IMR-90 (cell line): ENCODE measurements around the gene ZNF550. TPM values are rescaled to one million over a fixed set of nuclear protein-coding genes. Genes with fewer than 3 reads are reported as not detected.
A peak's percentile ranks its signal among the peaks of the same experiment; 100 is the strongest.

Experiments
- ATAC-seq: fragments of 200-7000 bp; cut with Tn5 transposase; 2 replicates; pipeline ENCODE4 v1.9.1; 2020; ENCODE audit warnings: low read depth, mild to moderate bottlenecking, moderate library complexity
- BruUV-seq: library from RNA; stranded (reverse); fragments of 400-500 nt; replicated peaks from 2 replicates; lab custom pipeline; 2021; lab: Mats Ljungman, UMichigan
- CTCF ChIA-PET: fragments of 300-600 bp; formaldehyde crosslinking; extraction: SDS; loops from one replicate; lab custom pipeline; 2021; ENCODE audit warnings: antibody characterized with exemption; lab: Yijun Ruan, JAX
- POLR2A ChIA-PET: fragments of 300-600 bp; sonication (Branson Sonifier 250); formaldehyde crosslinking; loops from one replicate; lab custom pipeline; 2022; ENCODE audit warnings: antibody characterized with exemption; ENCODE audit not compliant: unreplicated experiment; lab: Charles Lee
- DNase-seq: peaks from one replicate; pipeline ENCODE4 v3.0.0; 2013
- H2AFZ ChIP-seq: replicated peaks from 2 replicates; pipeline ENCODE3; 2013; ENCODE audit warnings: low read length, mild to moderate bottlenecking; ENCODE audit not compliant: poor library complexity
- H2AK5ac ChIP-seq: 2 replicates; pipeline ENCODE4 v1.6.1; 2013; ENCODE audit warnings: low read depth, low read length, inconsistent platforms
- H2AK9ac ChIP-seq: replicated peaks from 2 replicates; pipeline ENCODE3; 2013; ENCODE audit warnings: mild to moderate bottlenecking, low read depth, low read length, moderate library complexity; ENCODE audit not compliant: poor library complexity
- H2BK120ac ChIP-seq: 2 replicates; pipeline ENCODE4 v1.6.1; 2013; ENCODE audit warnings: low read depth, low read length, inconsistent platforms
- H2BK15ac ChIP-seq: 3 replicates; pipeline ENCODE4 v1.6.1; 2013; ENCODE audit warnings: low read depth, low read length, inconsistent platforms
- H2BK20ac ChIP-seq: 2 replicates; pipeline ENCODE4 v1.6.1; 2013; ENCODE audit warnings: low read depth, mild to moderate bottlenecking, inconsistent platforms, low read length, moderate library complexity
- H2BK5ac ChIP-seq: 2 replicates; pipeline ENCODE4 v1.6.1; 2013; ENCODE audit warnings: mild to moderate bottlenecking, low read depth, low read length, inconsistent platforms; ENCODE audit not compliant: poor library complexity, severe bottlenecking
- H3K14ac ChIP-seq: replicated peaks from 2 replicates; pipeline ENCODE4 v1.6.1; 2013; ENCODE audit warnings: low read depth, low read length, inconsistent platforms
- H3K18ac ChIP-seq: 2 replicates; pipeline ENCODE4 v1.6.1; 2013; ENCODE audit warnings: low read depth, low read length, control low read depth
- H3K23ac ChIP-seq: 2 replicates; pipeline ENCODE4 v1.6.1; 2013; ENCODE audit warnings: low read depth, low read length, inconsistent platforms
- H3K27ac ChIP-seq: 2 replicates; pipeline ENCODE4 v1.5.1; 2013; ENCODE audit warnings: mild to moderate bottlenecking, control low read depth, low read length; ENCODE audit not compliant: insufficient read depth
- H3K27me3 ChIP-seq: 2 replicates; pipeline ENCODE4 v1.6.1; 2013; ENCODE audit warnings: low read length; ENCODE audit not compliant: control insufficient read depth, insufficient read depth
- H3K36me3 ChIP-seq: 2 replicates; pipeline ENCODE4 v1.6.1; 2013; ENCODE audit warnings: low read length, mixed read lengths; ENCODE audit not compliant: control insufficient read depth, insufficient read depth
- H3K4ac ChIP-seq: 2 replicates; pipeline ENCODE4 v1.6.1; 2013; ENCODE audit warnings: low read depth, low read length, inconsistent platforms
- H3K4me1 ChIP-seq: 2 replicates; pipeline ENCODE4 v1.6.1; 2013; ENCODE audit warnings: low read length, mixed read lengths; ENCODE audit not compliant: control insufficient read depth, insufficient read depth
- H3K4me2 ChIP-seq: 2 replicates; pipeline ENCODE4 v1.6.1; 2013; ENCODE audit warnings: low read depth, mild to moderate bottlenecking, control low read depth, low read length, moderate library complexity
- H3K4me3 ChIP-seq: 2 replicates; pipeline ENCODE4 v1.5.1; 2013; ENCODE audit warnings: low read depth, mild to moderate bottlenecking, control low read depth, low read length, moderate library complexity; ENCODE audit not compliant: insufficient read depth
- H3K56ac ChIP-seq: 2 replicates; pipeline ENCODE4 v1.6.1; 2013; ENCODE audit warnings: low read length, inconsistent platforms; ENCODE audit not compliant: insufficient read depth; ENCODE audit errors: extremely low read depth
- H3K79me1 ChIP-seq, 2 experiments: 2 replicates each; pipeline ENCODE4 v1.6.1; 2013; ENCODE audit warnings: low read length in 2 of 2, inconsistent platforms in 1 of 2, low read depth in 1 of 2
- H3K9ac ChIP-seq: 2 replicates; pipeline ENCODE4 v1.6.1; 2013; ENCODE audit warnings: low read depth, low read length, control low read depth
- H3K9me1 ChIP-seq: 2 replicates; pipeline ENCODE4 v1.6.1; 2013; ENCODE audit warnings: low read length, inconsistent platforms; ENCODE audit not compliant: insufficient read depth
- H3K9me3 ChIP-seq: 2 replicates; pipeline ENCODE4 v1.6.1; 2013; ENCODE audit warnings: low read length; ENCODE audit not compliant: control insufficient read depth, insufficient read depth
- H4K20me1 ChIP-seq: 2 replicates; pipeline ENCODE4 v1.6.1; 2013; ENCODE audit warnings: low read length, inconsistent platforms; ENCODE audit not compliant: insufficient read depth
- H4K5ac ChIP-seq: 2 replicates; pipeline ENCODE4 v1.6.1; 2013; ENCODE audit warnings: mild to moderate bottlenecking, low read depth, low read length, control low read depth
- H4K8ac ChIP-seq, 2 experiments: 2 replicates each; pipeline ENCODE4 v1.6.1; 2013; ENCODE audit warnings: low read depth in 2 of 2, low read length in 2 of 2, control low read depth in 1 of 2, inconsistent platforms in 1 of 2
- H4K91ac ChIP-seq: 2 replicates; pipeline ENCODE4 v1.6.1; 2013; ENCODE audit warnings: low read depth, low read length, inconsistent platforms; ENCODE audit not compliant: insufficient read depth
- MAZ ChIP-seq: IDR thresholded peaks from 2 replicates; pipeline ENCODE4 v1.6.1; 2012; ENCODE audit warnings: low read depth, mild to moderate bottlenecking, low read length, improper control_type of control experiment, moderate library complexity, borderline replicate concordance
- MXI1 ChIP-seq: IDR thresholded peaks from 2 replicates; pipeline ENCODE4 v1.6.1; 2012; ENCODE audit warnings: low read depth, mild to moderate bottlenecking, low read length, moderate library complexity, borderline replicate concordance
- RAD21 ChIP-seq: IDR thresholded peaks from 2 replicates; pipeline ENCODE4 v1.6.1; 2012; ENCODE audit warnings: low read length, improper control_type of control experiment
- WGBS, 2 experiments: methylation state at CpG; one replicate each; pipeline versions ENCODE4 v1.1.5 to v1.1.7; 2013; ENCODE audit warnings: missing lambda C conversion rate in 2 of 2; ENCODE audit not compliant: insufficient read length in 1 of 2; ENCODE audit errors: extremely low coverage in 2 of 2; 5-methylcytosine and 5-hydroxymethylcytosine counted together
- dilution Hi-C: fragments of 300-500 bp; cut with HindIII; formaldehyde crosslinking; loops from one replicate; pipeline ENCODE4 v1.14.3; 2018; ENCODE audit warnings: low sequenced_read_pairs; ENCODE audit not compliant: unreplicated experiment
- in situ Hi-C: fragments of 300-500 bp; cut with MboI; formaldehyde crosslinking; loops from 3 replicates; pipeline ENCODE4 v1.14.3; 2019; ENCODE audit warnings: low sequenced_read_pairs, inconsistent platforms, mixed read lengths
- intact Hi-C: fragments of 100-400 bp; cut with micrococcal nuclease; formaldehyde crosslinking; loops from 2 replicates; pipeline ENCODE4 v1.10.0; 2022
- polyA plus RNA-seq, 3 experiments: library from polyadenylated mRNA; depleted of rRNA; stranded (reverse); fragments of >200 nt; gene quantifications; 2 replicates each; pipeline ENCODE4 v1.2.3, GENCODE V29; 2012; ENCODE audit warnings: low replicate concordance in 1 of 3
- total RNA-seq: library from RNA; depleted of rRNA; stranded (reverse); fragments of >200 nt; gene quantifications from 2 replicates; pipeline ENCODE4 v1.2.3, GENCODE V29; 2012

The ZNF550 gene
- total and polyA plus RNA-seq, 2 of the 4 experiments (the other 2 are of a cell fraction), result 5.7 to 12.5 TPM

DNA sequence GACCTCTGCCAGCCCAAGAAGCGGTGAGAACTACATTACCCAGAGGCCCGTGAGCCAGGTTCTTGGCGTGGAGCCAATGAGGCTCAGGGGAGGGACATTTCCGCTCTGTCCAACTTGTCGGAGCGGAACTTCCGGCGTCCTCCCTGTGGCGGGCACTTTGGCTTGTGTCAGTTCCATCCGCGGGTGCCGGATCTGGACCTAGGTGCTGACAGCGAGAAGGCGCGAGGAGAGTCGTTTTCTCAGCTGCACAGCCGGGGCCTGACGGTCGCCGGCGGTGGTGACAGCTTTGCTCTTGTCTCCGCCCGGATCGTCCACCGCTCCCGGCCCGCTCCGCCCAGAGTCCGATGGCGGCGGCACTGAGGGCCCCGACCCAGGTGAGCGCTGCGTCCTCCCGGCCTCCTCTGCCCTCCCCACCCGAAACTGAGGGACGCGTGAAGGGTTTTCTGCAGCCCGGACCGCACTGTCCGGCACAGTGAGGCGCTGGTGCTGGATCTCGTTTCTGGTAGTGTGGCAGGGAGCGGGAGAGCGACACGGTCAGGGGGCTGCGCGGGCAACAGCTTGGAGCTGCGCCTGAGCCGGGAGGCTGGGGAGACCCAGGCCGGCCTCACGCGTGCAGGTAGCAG is 40.2 kb upstream of the ZNF550 start, which contains the start of gene ZNF530:
Gene ZNF530 (plus strand): TSS at position 125 of the 623 bp plus-strand sequence. CDS start 4,461 bp downstream, outside the sequence.
- ATAC-seq, result peak; percentile 98
- Histone ChIP-seq H3K18ac (no peak within 1 kb of the TSS), H3K4me1 (no peaks in the 10 kb centered on the region), H3K14ac (no peak within 1 kb of the TSS), H3K4ac (no peak within 1 kb of the TSS), H2AK5ac (no peak within 1 kb of the TSS), H4K5ac (peak within 1 kb of the TSS; percentile 78), H2BK120ac (no peak within 1 kb of the TSS), H3K9me3 (no peaks in the 10 kb centered on the region; the same call in 1 of the 2 replicates), H3K79me1 (peaks cover 17 to 23% of the 10 kb centered on the region in 2 experiments), H3K56ac (no peak within 1 kb of the TSS), H3K9ac (peak within 1 kb of the TSS; percentile 55), H2BK5ac (no peak within 1 kb of the TSS), H3K4me2 (peak within 1 kb of the TSS; percentile 82), H4K20me1 (no peaks in the 10 kb centered on the region), H2AFZ (peak within 1 kb of the TSS; percentile 98), H4K8ac (peak within 1 kb of the TSS; percentile 40 to 79), H3K9me1 (no peaks in the 10 kb centered on the region), H2BK20ac (no peak within 1 kb of the TSS), H3K27me3 (no peaks in the 10 kb centered on the region), H3K36me3 (peaks cover 2% of the 10 kb centered on the region; the same call in 1 of the 2 replicates), H3K27ac (peak within 1 kb of the TSS; percentile 13; the same call in 1 of the 2 replicates), H3K23ac (0 out of 2 replicates have a peak within 1 kb of the TSS, but pooled peaks have one; percentile 25), H3K4me3 (peak within 1 kb of the TSS; percentile 75), H2AK9ac (peak within 1 kb of the TSS; percentile 55), H4K91ac (no peak within 1 kb of the TSS; the same call in 1 of the 2 replicates), H2BK15ac (no peak within 1 kb of the TSS)
- TF ChIP-seq MXI1 (peak; percentile 56; the same call in 1 of the 2 replicates), MAZ (peak; percentile 97), RAD21 (no peak)
- intact Hi-C loops (no loop called here), in situ Hi-C loops (no loop called here), dilution Hi-C loops (no loop called here)
- WGBS, 2 experiments, result 0% methylated on average over 35 of the region's 53 CpGs; no CpG with 5 or more reads in 1 of the 2 experiments
- peak; percentile 91 for DNase-seq
- ChIA-PET CTCF (no interaction called here), POLR2A (no interaction called here)
- BruUV-seq, result no TSS peak
